ENCODE results near the gene EXOC2.

EXOC2 gene

DNA sequence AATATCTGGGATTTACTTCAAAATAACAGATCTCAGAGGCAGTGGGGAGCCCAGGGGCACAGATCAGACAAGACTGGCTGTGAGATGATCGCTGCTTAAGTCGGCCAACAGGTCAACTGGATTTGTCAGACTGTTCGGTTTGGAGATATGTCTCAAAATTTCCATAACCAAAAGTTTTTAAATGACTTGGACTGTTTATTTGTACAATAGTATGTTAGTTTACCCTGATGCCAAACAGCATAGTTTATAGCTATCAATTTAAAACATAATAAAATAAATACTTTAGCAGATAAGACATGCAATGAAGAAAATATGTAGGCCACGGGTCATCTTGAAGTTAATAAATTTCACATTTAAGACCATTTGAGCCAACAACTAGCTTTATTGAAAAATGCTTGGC is 174.7 kb downstream of the EXOC2 start:
- DNase-seq (ENCODE audit: low spot score) = no peak

DNA sequence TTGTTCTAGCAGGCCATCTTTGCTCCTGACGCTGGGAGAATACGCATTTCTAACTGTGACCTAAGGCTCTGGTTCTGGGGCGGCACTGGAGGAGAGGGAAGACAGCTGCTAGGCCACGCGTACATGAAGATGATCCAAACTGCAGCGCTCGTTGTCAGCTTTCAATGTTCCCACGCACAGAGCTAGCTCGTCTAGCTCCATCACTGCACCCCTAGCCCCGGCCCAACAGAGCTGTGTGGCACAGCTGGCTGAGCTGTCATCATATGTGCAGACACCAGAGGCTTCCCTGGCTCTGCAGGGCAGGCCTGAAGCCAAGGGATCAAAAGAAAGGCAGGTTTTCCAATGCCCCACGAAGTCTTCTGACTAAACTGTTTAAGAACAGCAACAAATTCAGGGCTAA is 176.7 kb downstream of the EXOC2 start:
- no peak for DNase-seq (ENCODE audit: low spot score)

DNA sequence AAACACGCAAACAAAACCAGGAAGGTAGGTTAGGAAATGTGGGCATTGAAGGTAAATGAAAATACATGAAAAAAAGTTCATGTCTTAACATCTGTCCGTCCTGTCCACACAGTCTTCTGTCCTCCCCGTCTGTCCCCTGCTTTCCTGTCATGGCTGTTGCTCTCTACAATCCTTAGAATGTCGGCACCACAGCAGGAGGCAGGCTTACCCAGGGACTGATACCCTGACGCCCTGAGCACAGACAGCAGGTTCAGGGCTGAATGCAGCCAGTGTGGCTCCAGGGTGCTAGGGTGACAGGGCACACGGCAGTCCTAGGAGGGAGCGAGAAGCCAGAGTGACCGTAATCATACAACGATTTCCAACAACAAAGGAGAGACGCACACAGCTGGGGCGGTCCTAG is 177.7 kb downstream of the EXOC2 start:
- DNase-seq (ENCODE audit: low spot score) = no peak

DNA sequence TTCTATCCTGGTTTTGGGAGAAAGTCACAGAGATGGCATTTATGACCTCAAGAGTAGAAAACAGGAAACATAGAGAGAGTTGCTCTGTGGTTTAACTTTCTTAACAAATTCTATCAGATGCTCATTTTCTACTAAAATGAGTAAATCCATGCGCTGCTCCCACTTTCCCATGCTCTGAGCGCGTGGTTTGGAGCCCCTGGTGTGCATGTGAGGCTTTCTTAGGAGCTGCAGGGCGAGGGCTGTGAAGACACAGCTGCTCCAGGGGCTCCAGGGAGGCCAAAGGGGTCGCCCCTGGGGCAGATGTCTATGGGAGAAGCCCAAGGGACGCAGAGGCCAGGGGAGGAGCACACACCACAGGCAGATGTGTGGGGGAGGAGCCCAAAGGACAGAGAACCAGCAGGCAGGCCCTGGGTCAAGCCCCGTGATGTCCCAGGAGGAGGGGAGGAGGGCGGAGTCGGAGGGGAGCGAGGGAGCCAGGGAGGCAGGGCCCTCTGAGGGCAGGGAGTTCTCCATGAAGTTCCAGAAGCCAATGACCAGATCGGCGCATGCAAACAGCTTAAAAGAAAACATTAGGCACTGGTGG is 178.5 kb downstream of the EXOC2 start:
- DNase-seq (ENCODE audit: low spot score) = no peak

DNA sequence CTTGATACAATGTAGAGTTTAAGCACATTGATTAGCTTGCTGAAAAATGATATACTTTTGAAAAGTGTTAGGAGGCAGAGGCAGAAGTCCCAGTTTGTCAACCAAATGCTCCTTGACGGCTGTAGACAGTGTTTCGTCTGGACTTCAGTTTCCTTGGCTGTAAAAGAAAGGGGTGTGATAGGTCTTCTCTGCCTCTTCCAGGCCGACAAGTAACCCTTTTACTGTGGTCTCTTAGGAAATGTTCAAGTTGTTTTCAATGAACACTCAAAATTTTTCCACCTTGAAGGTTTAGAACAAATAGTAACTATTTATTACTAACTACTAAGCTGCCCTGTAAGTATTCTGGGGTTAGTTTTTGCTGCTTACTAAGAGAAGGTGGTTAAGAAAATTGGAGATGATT is 179.0 kb downstream of the EXOC2 start:
- no peak for DNase-seq (ENCODE audit: low spot score)

DNA sequence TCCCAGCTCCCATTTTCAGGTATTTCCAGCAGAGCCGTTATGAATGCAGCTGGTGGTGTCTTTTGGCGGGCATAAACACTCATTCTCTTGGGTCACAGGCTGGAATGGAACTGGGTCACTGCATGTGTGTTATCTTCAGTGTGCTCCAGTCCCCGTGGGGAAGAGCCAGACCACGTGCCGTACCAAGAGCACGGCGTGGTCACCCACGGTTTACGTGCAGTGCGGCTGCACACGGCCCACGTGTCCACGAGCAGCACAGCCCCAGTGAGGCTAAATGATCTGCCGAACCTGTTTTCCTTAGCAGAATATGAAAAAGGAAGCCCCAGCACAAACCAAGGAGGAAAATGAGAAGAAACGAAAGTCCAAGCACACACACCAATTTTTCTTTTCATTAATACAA is 179.9 kb downstream of the EXOC2 start:
- no peak for DNase-seq (ENCODE audit: low spot score)

DNA sequence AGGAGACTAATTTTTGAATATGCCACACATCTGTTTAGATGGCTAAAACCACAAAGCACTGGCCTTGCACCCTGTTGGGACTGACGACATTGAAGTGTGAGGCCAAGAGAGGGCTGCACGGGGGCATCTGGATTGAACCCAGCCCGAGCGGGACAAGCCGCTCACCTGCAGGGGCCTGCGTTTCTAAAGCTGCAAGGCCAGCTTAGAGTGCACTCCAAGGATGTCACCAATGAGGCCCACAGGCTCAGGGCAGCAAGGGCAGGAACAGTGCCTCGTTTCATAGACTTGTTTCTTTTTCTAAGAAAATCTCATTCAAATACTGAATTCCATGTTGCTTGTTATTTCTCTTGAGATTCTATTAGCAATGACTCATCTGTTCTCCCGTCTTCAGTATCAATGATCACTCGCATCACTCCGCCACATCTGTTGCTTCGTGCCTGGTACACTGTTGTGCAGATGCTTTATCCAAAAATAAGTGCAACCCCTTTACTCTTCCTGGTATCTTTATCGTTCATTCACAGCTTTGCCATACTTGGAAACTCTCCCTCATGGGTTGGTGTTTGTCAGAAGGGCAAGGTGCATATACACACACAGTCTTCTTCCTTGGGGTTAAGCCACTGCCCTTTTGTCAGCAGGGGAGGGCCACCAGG is 181.3 kb downstream of the EXOC2 start:
- DNase-seq (ENCODE audit: low spot score) = no peak

DNA sequence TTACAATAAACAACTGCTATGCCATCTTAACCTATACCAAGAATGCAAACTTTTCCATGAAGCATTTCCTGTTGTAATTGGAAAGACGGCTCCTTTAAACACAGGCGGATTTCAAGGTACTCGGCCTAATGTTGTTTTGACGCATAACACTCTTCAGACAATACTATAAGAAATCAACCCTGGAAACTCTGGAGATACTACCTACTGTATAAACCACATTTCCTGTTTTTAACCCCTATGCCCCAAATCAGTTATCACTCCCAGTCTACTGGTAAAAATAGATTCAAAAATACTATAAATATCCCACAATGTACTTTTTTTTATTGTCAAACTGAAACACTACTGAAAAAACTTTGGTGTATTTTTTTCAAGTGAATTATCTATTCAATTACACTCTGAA is 183.3 kb downstream of the EXOC2 start:
- DNase-seq (ENCODE audit: low spot score) = no peak

DNA sequence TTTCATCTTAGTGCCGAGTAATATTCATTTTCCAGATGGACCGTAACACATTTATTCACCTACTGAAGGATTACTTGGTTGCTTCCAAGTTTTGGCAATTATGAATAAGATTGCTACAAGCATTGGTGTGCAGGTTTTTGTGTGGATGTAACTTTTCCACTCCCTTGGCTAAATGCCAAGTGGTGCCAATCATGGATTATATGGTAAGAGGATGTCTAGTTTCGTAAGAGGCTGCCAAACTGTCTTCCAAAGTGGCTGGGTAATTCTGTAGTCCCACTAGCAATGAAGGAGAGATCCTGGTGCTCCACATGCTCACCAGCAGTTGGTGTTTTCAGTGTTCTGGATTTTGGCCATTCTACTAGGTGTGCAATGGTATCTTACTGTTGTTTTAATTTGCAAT is 184.3 kb downstream of the EXOC2 start:
- DNase-seq (ENCODE audit: low spot score) = no peak

DNA sequence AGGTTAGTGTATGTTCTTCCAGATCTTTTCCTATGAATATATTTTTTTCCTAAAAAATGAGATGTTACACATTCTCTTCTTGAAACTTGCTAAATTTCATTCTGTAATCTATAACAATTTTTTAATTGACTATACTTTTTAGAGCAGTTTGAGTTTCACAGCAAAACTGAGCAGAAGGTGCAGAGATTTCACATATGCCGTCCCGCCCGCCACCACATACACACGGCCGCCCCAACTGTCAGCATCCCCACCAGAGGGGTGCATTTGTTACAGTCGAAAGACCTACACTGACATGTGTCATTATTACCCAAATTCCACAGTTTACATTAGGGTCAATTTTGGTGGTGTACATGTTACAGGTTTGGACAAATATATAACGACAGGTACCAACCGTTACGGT is 184.9 kb downstream of the EXOC2 start:
- DNase-seq (ENCODE audit: low spot score) = no peak

DNA sequence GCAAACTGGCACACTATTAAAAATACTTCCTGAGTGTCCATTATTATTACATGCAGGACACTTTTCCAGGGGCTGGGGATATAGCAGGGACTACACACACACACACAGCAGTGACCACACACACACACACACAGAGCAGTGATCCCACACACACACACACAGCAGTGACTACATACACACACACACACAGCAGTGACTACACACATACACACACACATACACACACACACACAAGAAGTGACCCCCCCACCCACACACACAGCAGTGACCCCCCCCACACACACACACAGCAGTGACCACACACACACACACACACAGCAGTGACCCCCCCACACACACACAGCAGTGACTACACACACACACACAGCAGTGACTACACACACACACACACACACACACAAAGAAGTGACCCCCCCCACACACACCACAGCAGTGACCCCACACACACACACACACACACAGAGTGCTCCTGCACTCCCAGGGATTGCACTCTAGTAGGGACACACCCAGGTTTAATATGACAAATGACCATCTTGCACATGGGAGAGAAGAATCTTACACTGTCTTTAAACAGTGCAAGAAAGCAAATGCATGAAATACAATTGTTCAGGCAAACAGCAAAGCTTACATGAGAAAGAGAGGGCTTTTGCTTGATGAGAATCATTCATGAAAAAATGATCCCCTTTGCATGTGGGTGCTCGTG is 185.9 kb downstream of the EXOC2 start:
- no peak for DNase-seq (ENCODE audit: low spot score)

DNA sequence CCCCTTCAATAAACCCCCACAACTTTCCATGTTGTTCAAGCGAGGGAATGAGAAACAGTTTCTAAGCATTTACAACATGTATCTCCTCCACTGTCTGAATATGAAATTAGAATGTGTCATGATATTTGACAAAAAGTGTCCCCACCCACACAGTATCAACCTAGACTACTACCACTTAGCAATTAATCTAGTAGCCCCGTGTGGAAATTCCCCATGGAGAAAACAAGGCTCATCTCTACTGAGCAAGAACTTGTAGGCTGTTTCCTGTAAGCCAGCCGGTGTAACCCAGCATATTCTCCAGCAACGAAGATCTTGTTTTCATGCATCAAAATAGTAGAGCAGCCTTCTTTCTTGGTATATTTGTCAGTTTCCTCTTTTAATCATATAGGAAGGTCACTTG is 186.4 kb downstream of the EXOC2 start:
- DNase-seq (ENCODE audit: low spot score) = no peak

DNA sequence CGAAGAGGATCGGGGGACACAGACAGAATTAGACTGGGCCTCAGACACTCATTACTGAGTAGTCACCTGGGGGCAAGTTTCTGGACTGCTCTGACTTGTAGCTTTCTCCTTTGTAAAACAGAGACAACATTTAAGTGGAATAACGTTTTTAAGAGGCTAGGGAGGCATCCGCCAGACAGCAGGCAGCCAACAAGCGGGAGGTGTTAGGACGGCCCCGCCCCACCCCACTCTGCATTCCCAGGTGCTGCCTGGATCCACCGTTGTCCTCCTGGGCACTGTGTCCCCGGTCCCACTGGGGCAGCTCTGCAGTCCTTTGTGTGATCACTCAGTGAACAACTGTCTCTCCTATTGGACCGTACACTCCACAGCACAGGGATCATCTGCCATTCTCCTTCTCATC is 187.6 kb downstream of the EXOC2 start:
- DNase-seq (ENCODE audit: low spot score) = no peak

DNA sequence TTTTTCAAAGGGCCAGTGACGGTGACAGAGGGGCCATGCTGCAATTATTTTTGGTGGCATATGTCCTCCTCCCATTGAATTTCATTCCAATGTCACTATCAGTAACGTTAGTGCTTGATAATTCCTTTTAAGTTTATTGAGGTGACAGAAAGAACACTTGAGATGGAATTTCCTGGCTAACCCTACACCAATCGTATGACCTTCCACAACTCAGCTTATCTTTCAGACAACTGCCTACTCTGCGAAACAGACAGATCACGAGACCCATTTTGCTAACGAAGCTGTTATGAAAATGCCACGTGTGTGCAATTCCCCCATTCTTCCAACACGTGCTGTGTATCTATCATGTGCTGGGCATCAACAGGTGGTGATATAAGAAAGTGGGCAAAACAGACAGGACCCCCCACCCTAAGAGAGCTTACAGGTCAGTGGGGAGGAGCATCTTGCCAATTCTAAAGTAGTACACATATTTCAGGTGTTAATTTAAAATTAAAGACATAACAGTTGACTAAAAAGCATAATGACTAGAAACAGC is 188.4 kb downstream of the EXOC2 start:
- no peak for DNase-seq (ENCODE audit: low spot score)

DNA sequence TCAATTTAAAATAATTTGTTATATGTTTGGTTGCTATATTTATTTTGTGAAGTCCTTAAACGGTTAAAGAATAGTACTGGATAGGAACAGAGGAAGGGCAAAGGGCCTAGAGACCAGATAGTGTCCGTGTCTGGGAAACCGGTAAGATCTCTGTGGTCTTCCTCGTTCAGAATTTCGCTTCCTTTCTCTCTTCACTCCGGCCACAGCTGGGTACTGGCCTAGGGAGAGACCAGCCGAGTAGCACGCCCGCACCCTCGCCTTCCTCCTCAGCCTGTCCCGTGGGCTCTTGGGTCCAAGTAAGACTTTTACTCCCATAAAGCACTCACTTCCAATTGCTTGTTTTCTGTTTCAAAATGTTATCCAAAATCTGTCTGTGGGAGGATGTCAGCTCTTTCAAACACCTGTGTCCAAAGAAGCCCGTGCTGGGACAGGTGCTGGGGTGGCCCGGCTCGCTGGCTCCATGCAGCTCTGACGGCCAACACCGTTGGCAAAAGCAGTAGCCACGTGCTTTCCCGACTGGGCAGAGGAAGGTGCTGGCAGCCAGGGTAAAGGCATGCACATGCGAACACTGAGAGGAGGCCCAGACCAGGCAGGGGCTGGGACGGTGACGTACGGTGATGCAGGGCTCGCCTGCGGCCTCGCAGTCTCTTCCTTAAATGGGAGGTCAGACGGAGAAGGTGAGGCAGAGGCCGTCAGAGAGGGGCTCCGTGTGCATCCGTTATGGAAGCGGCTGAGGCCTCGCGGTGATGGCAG is 189.2 kb downstream of the EXOC2 start:
- no peak for DNase-seq (ENCODE audit: low spot score)

DNA sequence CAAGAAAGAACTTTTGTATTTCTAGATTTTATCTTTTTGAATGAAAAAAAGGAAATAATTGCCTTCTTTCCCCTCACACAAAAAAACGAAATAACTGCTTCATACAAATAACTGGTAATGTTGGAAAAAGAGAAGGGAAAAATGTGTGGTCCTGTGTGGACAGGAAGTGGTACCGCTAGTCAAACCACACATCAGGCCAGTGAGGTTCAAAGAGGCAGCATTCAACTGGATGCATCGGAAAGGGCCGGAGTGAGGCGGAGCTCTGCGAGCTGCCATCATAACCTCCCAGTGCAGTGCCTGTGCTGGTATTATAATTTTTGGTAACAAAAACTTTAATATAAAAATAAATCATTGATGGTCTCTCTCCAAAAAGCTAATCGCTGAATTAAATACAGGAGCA is 190.2 kb downstream of the EXOC2 start:
- no peak for DNase-seq (ENCODE audit: low spot score)

DNA sequence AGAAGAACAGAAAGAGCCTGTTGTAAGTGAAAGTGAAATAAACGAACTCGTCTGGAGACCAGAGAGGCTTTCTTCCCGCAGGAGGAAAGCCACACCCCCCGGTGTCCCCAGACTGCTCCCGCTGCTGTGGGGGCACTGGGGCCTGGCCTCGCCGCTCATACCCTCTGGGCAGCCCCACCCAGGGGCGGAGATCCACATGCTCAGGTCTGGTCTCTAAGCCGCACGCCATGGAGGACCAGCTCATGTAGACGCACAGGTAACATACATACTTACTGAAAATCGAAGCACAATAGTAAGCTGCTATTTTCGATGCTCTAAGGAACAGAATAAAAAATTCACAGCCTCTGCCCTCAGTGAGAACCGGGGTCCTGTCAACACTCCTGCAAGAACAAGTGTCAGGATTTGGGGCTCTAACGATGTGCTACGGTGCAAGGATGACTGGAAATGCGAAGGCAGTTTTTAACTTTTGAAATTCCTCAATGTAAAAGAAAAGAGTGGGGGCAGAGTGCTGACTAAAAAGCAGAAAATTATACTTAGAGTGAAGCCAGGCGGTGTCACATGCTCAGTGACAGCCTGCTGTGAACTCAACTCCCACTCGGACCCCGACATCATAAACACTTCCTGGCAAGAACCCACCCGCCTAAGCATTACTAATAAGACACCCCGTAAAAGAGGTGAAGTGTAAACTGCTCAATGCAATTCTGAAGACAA is 190.9 kb downstream of the EXOC2 start:
- DNase-seq (ENCODE audit: low spot score) = no peak

DNA sequence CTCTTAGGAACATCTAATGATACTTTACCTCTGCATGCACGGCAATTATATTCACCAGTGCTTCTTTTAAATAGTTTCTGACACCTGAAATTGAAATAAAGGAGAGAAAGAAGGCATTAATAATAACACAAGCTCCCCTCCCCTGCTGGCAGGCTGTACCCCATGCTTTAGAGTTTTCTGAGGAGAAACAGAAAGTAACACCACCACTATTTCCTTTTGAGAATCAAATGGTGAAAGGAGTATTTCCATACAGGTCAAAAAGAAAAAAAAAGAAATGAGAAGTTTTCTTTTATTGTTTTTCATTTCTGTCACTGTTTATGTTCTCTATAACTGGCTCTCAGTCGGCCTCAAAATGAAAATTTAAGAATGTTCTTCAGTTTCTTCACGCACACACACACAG is 193.3 kb downstream of the EXOC2 start:
- no peak for DNase-seq (ENCODE audit: low spot score)

DNA sequence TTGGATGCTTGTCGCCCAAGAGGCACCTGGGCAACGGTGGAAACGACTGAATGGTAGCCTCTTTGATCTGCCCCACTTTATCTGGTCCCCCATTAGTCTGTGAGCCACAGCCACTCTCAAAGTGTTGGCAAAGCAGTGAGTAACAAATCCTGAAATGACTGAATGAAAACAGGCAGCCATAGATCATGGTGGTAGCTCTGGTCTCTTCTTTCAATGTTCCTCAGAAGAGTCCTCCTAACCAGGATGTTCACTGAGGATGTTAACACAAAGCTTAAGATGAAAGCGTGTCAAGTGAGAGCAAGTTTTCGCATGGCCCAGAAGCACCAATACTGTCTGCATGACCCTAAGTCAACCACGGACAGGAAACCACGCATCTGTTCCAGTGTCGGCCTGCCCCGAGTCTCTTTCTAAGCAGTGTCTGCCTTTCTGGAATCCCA is 194.1 kb downstream of the EXOC2 start:
- DNase-seq (ENCODE audit: low spot score) = no peak

DNA sequence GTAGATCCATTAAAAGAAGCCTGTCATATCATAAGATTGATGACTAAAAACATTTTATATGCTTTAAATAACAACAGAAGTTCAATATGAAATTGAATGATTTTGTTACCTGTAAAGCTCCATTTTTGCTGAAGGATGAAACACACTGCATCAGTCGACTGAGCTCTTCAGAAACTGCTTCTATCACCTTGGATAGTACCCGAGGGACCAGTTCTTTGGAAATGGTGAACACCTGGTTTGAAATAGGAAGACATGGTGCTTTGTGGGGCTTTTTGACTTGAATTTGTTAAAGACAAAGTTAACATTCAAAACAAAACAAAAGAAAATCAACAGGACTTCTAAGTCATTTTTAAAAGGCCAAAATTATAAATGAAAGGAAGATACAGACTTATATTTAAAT is 195.7 kb downstream of the EXOC2 start:
- DNase-seq (ENCODE audit: low spot score) = no peak

DNA sequence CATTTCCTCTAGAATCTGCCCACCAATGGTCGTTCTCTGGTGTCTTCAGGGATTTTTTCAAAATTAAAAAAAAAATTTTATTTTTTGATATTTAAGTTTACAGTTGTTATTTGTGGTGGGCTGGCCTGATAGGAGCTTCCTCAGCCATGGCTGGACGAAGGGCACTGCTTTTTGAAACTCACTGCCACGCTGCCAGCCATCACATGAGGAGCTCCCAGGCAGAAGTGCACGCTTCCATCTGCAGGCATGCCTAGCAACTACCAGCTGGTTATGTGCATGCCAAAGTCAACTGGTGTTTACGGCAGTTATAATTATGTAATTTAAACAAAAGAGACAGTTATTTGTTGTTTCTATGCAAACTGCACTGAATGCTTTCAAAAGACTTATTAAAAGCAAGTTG is 196.3 kb downstream of the EXOC2 start:
- no peak for DNase-seq (ENCODE audit: low spot score)

DNA sequence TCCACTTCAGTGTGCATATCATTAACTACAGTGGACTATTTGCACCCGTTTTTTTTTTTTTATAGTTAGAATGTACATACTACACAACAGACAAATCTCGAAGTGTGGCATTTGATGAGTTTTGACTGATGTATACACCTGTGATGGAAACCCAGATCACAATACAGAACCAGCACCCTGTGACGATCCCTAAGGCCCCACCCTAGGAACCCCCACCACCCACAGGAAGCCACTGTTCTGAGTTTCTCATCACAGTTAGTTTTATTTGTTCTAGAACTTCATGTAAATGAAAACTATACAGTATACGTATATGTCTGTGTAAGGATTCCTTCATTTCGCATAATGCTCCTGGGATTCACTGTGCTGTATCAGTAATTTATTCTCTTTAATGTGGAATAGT is 198.5 kb downstream of the EXOC2 start:
- no peak for DNase-seq (ENCODE audit: low spot score)

All from hepatic stellate cell (primary cell).